ENCODE data around the gene COLEC12.

The COLEC12 gene

DNA sequence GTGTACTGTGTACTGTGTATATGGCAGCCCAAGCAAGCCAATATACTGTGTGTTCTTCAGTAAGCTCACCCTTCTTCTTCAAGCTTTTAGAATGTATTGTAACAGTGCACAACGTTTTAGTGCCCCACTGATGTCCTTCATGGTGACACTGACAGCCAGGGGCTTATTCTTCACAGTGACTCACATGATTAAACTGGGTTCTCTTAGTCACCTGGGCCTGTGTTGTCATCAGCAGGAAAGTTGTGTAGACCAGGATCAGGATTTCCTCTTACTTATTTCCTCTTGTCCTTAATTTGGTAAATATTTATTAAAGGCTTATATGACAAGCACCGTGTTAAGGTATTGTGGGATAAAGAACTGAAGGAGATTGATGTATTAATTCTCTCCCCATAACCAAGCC is 164.8 kb downstream of the COLEC12 start:
- Histone ChIP-seq H3K27ac (ENCODE audit: low read length) (no peak overlapping the region), H3K27me3 (ENCODE audit: control insufficient read depth in 1 of 2, insufficient read depth in 2 of 2, low read length in 2 of 2) (no peaks in the 10 kb centered on the region), H3K9ac (ENCODE audit: low read length in 2 of 2) (no peak overlapping the region), H3K9me3 (ENCODE audit: control insufficient read depth in 2 of 2, low read length in 2 of 2) (no peaks in the 10 kb centered on the region), H3K36me3 (ENCODE audit: control insufficient read depth in 2 of 2, insufficient read depth in 2 of 2, low read length in 2 of 2) (no peaks in the 10 kb centered on the region), H3K4me1 (ENCODE audit: control insufficient read depth, insufficient read depth, low read length) (peaks cover 23% of the 10 kb centered on the region), H3K4me3 (ENCODE audit: low read length in 2 of 2) (no peak overlapping the region)

DNA sequence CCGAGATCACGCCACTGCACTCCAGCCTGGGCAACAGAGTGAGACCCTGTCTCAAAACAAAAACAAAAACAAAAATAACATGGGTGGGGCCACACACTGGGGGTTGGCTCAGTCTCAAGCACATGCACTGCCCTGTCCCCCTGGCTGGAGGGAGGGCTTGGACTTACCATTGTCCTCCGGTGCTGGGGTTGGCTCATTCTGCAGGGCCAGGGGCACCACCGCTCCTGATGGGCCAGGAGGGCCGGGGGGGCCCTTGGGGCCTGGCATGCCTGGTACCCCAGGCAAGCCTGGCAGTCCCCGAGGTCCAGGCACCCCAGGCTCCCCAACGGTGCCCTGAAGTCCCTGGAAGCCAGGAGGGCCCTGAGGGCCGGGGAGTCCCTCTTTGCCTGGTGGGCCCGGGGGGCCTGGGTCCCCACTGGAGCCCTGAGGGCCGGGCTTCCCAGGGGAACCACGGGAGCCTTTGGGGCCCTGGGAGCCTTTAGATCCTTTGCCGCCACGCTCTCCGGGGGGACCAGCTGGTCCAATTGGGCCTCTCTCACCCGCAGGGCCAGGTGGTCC is 165.8 kb downstream of the COLEC12 start:
- Histone ChIP-seq H3K36me3 (ENCODE audit: control insufficient read depth in 2 of 2, insufficient read depth in 2 of 2, low read length in 2 of 2) (no peaks in the 10 kb centered on the region), H3K4me1 (ENCODE audit: control insufficient read depth, insufficient read depth, low read length) (peaks cover 18% of the 10 kb centered on the region), H3K4me3 (ENCODE audit: low read length in 2 of 2) (no peak overlapping the region), H3K9me3 (ENCODE audit: control insufficient read depth in 2 of 2, low read length in 2 of 2) (no peaks in the 10 kb centered on the region), H3K27ac (ENCODE audit: low read length) (no peak overlapping the region), H3K27me3 (ENCODE audit: control insufficient read depth in 1 of 2, insufficient read depth in 2 of 2, low read length in 2 of 2) (no peaks in the 10 kb centered on the region), H3K9ac (ENCODE audit: low read length in 2 of 2) (no peak overlapping the region)

DNA sequence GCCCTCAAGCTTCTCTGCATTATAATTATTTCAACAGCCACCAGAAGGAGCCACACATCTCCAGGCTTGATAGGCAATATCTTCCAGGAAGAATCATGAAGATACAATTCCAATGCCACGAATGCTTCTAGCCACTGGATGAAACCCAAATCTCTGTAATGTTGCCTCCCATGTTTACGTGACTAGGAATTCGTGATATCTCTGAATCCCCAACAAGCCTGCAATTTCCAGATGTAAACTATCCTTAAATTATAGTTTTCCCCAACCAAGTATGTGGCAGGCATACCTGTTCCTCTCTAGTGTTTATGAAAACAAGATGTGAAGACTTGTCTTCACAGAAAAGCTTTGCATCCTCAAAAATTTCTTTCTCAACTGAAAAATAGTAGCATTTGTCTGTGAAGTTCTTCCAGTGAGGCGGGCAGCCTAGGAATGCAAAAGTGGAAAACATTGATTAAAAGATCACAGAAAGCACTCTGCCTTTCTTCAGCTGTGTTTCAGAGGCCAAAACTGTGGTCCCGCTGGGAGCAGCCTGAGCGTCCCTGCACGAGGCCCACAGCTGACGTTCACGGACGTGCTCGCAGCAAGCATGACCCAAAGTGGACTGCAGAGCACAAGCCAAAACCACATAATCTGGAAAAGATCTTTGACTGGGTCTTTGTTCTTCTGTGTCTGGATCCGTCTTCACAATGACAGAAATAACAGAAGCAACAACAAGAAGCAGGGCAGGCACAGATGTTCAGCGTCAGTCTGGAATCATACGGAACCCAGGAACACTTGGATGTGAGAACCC is 167.6 kb downstream of the COLEC12 start:
- Histone ChIP-seq H3K4me1 (ENCODE audit: control insufficient read depth, insufficient read depth, low read length) (peaks cover 18% of the 10 kb centered on the region), H3K27ac (ENCODE audit: low read length) (peak overlapping the region; percentile 53), H3K27me3 (ENCODE audit: control insufficient read depth in 1 of 2, insufficient read depth in 2 of 2, low read length in 2 of 2) (no peaks in the 10 kb centered on the region), H3K4me3 (ENCODE audit: low read length in 2 of 2) (no peak overlapping the region), H3K36me3 (ENCODE audit: control insufficient read depth in 2 of 2, insufficient read depth in 2 of 2, low read length in 2 of 2) (no peaks in the 10 kb centered on the region), H3K9ac (ENCODE audit: low read length in 2 of 2) (no peak overlapping the region), H3K9me3 (ENCODE audit: control insufficient read depth in 2 of 2, low read length in 2 of 2) (no peaks in the 10 kb centered on the region)

DNA sequence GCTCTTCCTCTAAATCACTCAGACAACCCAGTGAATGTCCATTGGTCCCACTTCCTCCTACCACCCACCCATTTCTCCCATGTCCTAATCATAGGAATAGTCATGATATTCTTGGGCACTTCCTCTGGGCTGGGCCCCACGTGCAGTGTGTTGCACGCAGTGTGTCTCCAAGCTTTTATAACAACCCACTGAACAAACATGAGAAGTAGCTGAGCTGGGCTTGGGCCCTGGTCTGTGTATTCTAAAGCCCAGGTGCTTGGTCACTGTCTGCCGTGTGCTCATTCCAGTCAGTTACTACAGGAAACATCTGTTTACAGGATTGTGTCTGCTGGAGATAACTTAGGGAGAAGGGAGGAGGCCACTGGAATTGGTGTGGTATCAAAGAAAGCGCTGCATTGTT is 168.5 kb downstream of the COLEC12 start:
- no peaks in the 10 kb centered on the region for H3K36me3 ChIP-seq (ENCODE audit: control insufficient read depth in 2 of 2, insufficient read depth in 2 of 2, low read length in 2 of 2)
- H3K4me1 ChIP-seq (ENCODE audit: control insufficient read depth, insufficient read depth, low read length), result peaks cover 18% of the 10 kb centered on the region
- no peaks in the 10 kb centered on the region for H3K9me3 ChIP-seq (ENCODE audit: control insufficient read depth in 2 of 2, low read length in 2 of 2)
- no peaks in the 10 kb centered on the region for H3K27me3 ChIP-seq (ENCODE audit: control insufficient read depth in 1 of 2, insufficient read depth in 2 of 2, low read length in 2 of 2)
- H3K4me3 ChIP-seq (ENCODE audit: low read length in 2 of 2), result no peak overlapping the region
- no peak overlapping the region for H3K27ac ChIP-seq (ENCODE audit: low read length)
- H3K9ac ChIP-seq (ENCODE audit: low read length in 2 of 2), result no peak overlapping the region

DNA sequence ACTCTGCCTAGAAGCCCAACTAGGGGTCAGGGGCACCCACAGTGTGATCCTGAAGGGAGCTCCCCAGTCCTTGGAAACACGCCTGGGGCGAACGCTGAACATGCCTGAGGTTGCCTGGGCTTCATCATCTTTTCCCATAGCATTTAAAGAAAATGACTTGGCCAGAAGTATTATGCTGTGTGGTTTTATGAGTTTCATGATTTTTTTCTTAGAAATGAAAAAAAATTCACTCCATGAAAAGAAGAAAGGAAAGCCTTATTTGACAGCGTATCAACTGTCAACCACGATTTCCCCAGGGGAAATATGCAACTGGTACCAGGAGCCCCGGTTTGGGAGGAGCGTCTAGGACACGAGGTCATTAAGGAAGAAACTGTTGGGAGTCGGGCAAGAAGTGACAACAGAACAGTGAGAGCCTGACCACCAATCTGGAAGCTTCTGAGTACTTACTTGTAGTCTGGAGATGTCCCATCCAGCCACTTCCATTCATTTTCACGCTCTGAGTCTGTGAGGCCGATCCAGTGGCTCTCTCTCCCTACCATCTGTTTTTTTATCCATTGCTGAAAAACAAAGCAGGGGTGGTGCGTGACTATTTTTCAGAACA is 169.2 kb downstream of the COLEC12 start:
- no peak overlapping the region for H3K9ac ChIP-seq (ENCODE audit: low read length in 2 of 2)
- H3K4me3 ChIP-seq (ENCODE audit: low read length in 2 of 2), result no peak overlapping the region
- no peaks in the 10 kb centered on the region for H3K9me3 ChIP-seq (ENCODE audit: control insufficient read depth in 2 of 2, low read length in 2 of 2)
- H3K4me1 ChIP-seq (ENCODE audit: control insufficient read depth, insufficient read depth, low read length), result peaks cover 18% of the 10 kb centered on the region
- no peak overlapping the region for H3K27ac ChIP-seq (ENCODE audit: low read length)
- no peaks in the 10 kb centered on the region for H3K27me3 ChIP-seq (ENCODE audit: control insufficient read depth in 1 of 2, insufficient read depth in 2 of 2, low read length in 2 of 2)
- H3K36me3 ChIP-seq (ENCODE audit: control insufficient read depth in 2 of 2, insufficient read depth in 2 of 2, low read length in 2 of 2), result no peaks in the 10 kb centered on the region

DNA sequence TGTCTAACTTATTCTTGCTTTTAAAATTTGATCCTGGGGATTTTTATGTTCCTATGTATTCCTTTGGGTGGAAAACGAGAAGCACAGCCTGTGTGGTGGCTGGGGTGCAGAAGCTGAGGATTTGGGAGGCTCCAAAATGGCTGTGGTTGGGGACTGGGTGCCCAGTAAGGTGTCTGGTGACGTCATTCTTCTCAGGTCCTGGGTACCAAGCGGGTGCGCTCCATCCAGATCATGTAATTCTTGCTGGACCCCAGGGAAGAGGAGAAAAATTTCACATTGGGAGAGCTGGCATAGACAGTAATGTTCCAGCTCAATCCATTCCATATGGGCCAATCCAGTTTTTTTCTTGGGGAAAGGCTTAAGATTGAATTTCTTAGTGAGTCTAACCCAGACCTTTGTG is 171.6 kb downstream of the COLEC12 start:
- Histone ChIP-seq H3K27me3 (ENCODE audit: control insufficient read depth in 1 of 2, insufficient read depth in 2 of 2, low read length in 2 of 2) (no peaks in the 10 kb centered on the region), H3K36me3 (ENCODE audit: control insufficient read depth in 2 of 2, insufficient read depth in 2 of 2, low read length in 2 of 2) (no peaks in the 10 kb centered on the region), H3K9me3 (ENCODE audit: control insufficient read depth in 2 of 2, low read length in 2 of 2) (no peaks in the 10 kb centered on the region)

DNA sequence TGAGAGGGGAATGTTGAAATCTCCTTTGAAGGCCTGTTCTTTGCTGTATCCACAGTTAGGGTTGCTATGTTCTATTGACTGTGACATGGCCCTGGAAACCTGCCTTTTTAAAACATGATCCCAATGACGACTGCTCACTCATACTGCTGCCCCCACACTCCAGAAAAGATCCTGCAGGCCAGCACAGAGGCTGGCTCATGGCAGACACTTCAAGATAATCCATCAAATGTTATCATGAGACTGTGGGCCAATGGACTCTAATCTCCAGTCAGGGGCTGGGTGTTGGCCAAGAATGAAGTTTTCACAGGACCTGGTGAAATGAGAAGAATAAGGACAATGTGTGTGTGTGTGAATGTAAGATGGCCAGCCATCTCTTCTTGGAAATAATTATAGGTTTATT is 173.7 kb downstream of the COLEC12 start:
- no peak overlapping the region for H3K9ac ChIP-seq (ENCODE audit: low read length in 2 of 2)
- H3K9me3 ChIP-seq (ENCODE audit: control insufficient read depth in 2 of 2, low read length in 2 of 2), result no peaks in the 10 kb centered on the region
- no peaks in the 10 kb centered on the region for H3K27me3 ChIP-seq (ENCODE audit: control insufficient read depth in 1 of 2, insufficient read depth in 2 of 2, low read length in 2 of 2)

More for the DNA sequence above, 171.6 kb downstream of the COLEC12 start:
- Histone ChIP-seq H3K9ac (ENCODE audit: low read length in 2 of 2) (no peak overlapping the region), H3K27ac (ENCODE audit: low read length) (no peak overlapping the region), H3K4me1 (ENCODE audit: control insufficient read depth, insufficient read depth, low read length) (peaks cover 18% of the 10 kb centered on the region), H3K4me3 (ENCODE audit: low read length in 2 of 2) (no peak overlapping the region)

DNA sequence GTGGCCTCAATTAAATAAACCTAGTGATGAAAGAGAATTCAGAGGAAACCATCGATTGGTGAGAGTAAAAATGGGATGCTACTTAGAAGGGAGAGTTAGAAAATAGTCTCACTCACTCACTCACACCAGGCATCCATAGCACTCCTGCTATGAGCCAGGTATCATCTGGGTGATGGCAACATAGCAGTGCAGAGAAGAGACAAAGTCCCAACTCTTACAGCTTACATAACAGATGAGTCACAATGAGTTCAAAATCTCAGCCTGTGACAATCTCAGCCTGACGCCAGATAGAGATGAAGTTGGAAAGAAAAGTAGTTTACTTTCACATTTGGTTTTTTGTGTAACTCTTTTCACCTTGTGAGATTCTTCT is 177.3 kb downstream of the COLEC12 start:
- H3K27me3 ChIP-seq (ENCODE audit: control insufficient read depth in 1 of 2, insufficient read depth in 2 of 2, low read length in 2 of 2), result no peaks in the 10 kb centered on the region
- H3K9me3 ChIP-seq (ENCODE audit: control insufficient read depth in 2 of 2, low read length in 2 of 2), result no peaks in the 10 kb centered on the region
- no peaks in the 10 kb centered on the region for H3K36me3 ChIP-seq (ENCODE audit: control insufficient read depth in 2 of 2, insufficient read depth in 2 of 2, low read length in 2 of 2)
- H3K27ac ChIP-seq (ENCODE audit: low read length), result no peak overlapping the region
- no peak overlapping the region for H3K4me3 ChIP-seq (ENCODE audit: low read length in 2 of 2)
- H3K4me1 ChIP-seq (ENCODE audit: control insufficient read depth, insufficient read depth, low read length), result peaks cover 4% of the 10 kb centered on the region
- H3K9ac ChIP-seq (ENCODE audit: low read length in 2 of 2), result no peak overlapping the region

More for the DNA sequence above, 173.7 kb downstream of the COLEC12 start:
- H3K4me3 ChIP-seq (ENCODE audit: low read length in 2 of 2), result no peak overlapping the region
- H3K27ac ChIP-seq (ENCODE audit: low read length), result no peak overlapping the region
- H3K36me3 ChIP-seq (ENCODE audit: control insufficient read depth in 2 of 2, insufficient read depth in 2 of 2, low read length in 2 of 2), result no peaks in the 10 kb centered on the region
- H3K4me1 ChIP-seq (ENCODE audit: control insufficient read depth, insufficient read depth, low read length), result peaks cover 7% of the 10 kb centered on the region

DNA sequence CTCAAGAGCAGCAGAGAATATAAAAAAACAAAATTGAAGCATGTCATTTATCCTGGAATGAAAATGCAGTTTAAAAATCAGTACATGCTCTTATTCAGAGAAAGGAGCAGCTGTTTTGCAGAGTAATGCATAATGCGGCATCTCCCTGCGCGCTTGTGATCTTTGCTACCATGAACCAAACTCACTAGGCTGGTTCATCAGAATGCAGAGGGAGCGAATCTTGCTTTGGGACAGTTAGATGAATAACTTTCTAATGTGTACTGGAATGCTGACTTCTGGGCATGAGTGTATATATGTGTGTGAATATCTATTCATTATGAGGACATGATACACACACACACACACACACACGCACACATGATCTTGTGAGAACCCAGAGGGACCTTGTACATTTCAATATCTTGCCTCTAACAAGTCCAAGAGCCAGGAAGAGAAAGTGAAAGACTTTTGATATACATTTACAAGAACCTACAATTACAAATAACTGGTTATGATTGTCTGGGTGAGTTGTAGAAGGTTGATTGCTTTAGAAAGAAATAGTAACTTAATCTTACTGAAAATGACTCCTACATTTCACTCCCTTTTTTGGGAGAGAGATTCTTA is 178.5 kb downstream of the COLEC12 start:
- H3K4me3 ChIP-seq (ENCODE audit: low read length in 2 of 2), result no peak overlapping the region
- no peak overlapping the region for H3K27ac ChIP-seq (ENCODE audit: low read length)
- H3K27me3 ChIP-seq (ENCODE audit: control insufficient read depth in 1 of 2, insufficient read depth in 2 of 2, low read length in 2 of 2), result no peaks in the 10 kb centered on the region
- peaks cover 4% of the 10 kb centered on the region for H3K4me1 ChIP-seq (ENCODE audit: control insufficient read depth, insufficient read depth, low read length)
- no peaks in the 10 kb centered on the region for H3K9me3 ChIP-seq (ENCODE audit: control insufficient read depth in 2 of 2, low read length in 2 of 2)
- H3K36me3 ChIP-seq (ENCODE audit: control insufficient read depth in 2 of 2, insufficient read depth in 2 of 2, low read length in 2 of 2), result no peaks in the 10 kb centered on the region
- no peak overlapping the region for H3K9ac ChIP-seq (ENCODE audit: low read length in 2 of 2)

DNA sequence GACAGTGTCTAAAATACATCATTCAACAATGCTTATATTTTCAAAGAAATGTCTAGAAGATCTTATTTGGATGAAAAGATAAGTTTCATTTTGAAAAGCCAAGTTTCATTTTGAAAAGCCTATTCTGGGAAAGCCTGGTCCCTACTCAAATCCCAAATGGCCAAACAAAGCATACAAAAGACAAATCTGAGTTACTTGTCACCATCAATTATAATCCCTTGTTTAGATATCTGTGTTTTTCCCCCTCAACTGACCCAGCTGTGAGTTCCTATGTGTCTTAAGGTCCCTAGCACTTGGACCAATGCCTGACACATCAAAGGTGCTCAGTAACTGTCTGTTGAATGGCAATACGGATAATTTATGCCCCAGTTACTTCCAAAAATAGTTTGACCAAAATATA is 180.3 kb downstream of the COLEC12 start:
- H3K36me3 ChIP-seq (ENCODE audit: control insufficient read depth in 2 of 2, insufficient read depth in 2 of 2, low read length in 2 of 2), result no peaks in the 10 kb centered on the region
- no peak overlapping the region for H3K4me3 ChIP-seq (ENCODE audit: low read length in 2 of 2)
- H3K27ac ChIP-seq (ENCODE audit: low read length), result no peak overlapping the region
- H3K9ac ChIP-seq (ENCODE audit: low read length in 2 of 2), result no peak overlapping the region
- no peaks in the 10 kb centered on the region for H3K27me3 ChIP-seq (ENCODE audit: control insufficient read depth in 1 of 2, insufficient read depth in 2 of 2, low read length in 2 of 2)
- peaks cover 4% of the 10 kb centered on the region for H3K4me1 ChIP-seq (ENCODE audit: control insufficient read depth, insufficient read depth, low read length)
- H3K9me3 ChIP-seq (ENCODE audit: control insufficient read depth in 2 of 2, low read length in 2 of 2), result no peaks in the 10 kb centered on the region
